HEK293T (cell line): ENCODE results near the gene SMARCAD1.

Source experiments
- CTBP1 ChIP-seq: fragments of 450-650 bp; IDR thresholded peaks from 2 replicates; pipeline ENCODE4 v1.6.1; 2016; ENCODE audit warnings: borderline replicate concordance
- ELF4 ChIP-seq: fragments of 450-650 bp; IDR thresholded peaks from 2 replicates; pipeline ENCODE4 v1.6.1; 2017; ENCODE audit warnings: antibody characterized with exemption
- FOXA1 ChIP-seq: fragments of 450-650 bp; IDR thresholded peaks from 2 replicates; pipeline ENCODE4 v1.6.1; 2016; ENCODE audit warnings: mild to moderate bottlenecking
- FOXM1 ChIP-seq: fragments of 450-650 bp; IDR thresholded peaks from 2 replicates; pipeline ENCODE4 v1.6.1; 2017; ENCODE audit warnings: mild to moderate bottlenecking, borderline replicate concordance
- HDGF ChIP-seq: fragments of 450-650 bp; IDR thresholded peaks from 2 replicates; pipeline ENCODE4 v1.6.1; 2017; ENCODE audit warnings: antibody characterized with exemption, borderline replicate concordance
- L3MBTL2 ChIP-seq: fragments of 450-650 bp; conservative IDR thresholded peaks from 2 replicates; pipeline ENCODE4 v1.6.1; 2016; ENCODE audit warnings: mild to moderate bottlenecking
- LEF1 ChIP-seq: fragments of 450-650 bp; IDR thresholded peaks from 2 replicates; pipeline ENCODE4 v1.6.1; 2017; ENCODE audit warnings: mild to moderate bottlenecking, borderline replicate concordance
- NFRKB ChIP-seq: fragments of 450-650 bp; IDR thresholded peaks from 2 replicates; pipeline ENCODE4 v1.6.1; 2016; ENCODE audit warnings: mild to moderate bottlenecking, moderate library complexity
- SP1 ChIP-seq: fragments of 450-650 bp; IDR thresholded peaks from 2 replicates; pipeline ENCODE4 v1.6.1; 2017
- SUZ12 ChIP-seq: fragments of 450-650 bp; IDR thresholded peaks from 2 replicates; pipeline ENCODE4 v1.6.1; 2016; ENCODE audit warnings: mild to moderate bottlenecking
- TARDBP ChIP-seq: fragments of 450-650 bp; IDR thresholded peaks from 2 replicates; pipeline ENCODE4 v1.6.1; 2016

DNA sequence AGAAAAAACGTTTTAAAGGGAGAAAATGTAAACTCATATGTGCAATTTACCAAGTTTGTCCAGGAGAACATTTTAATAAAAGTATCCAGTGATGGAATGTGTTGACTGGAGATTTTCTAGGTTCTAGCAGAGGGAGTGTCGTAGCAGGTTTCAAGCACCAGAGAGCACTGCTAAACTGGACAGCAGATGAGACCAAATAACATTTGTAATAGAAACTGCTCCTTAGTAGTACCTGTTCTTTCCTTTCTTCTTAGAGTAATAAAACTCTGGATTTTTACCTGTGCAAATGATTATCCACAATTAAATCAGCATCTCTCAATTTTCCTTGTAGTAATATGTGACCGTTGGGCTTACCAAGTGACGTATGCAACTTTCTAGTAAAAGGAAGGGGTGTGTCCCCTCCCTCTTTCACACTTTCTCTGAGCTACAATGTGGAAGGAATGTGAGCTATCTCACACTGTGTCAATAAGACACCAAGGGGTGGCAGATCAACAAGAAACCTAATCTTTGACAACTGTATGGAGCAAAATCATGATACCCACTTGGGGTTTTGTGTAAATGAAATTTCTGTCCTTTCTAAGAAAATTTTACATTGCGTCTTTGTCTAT, 125.4 kb downstream of the SMARCAD1 start:
- TF ChIP-seq ELF4 (no peak), SUZ12 (no peak), LEF1 (no peak), HDGF (no peak), L3MBTL2 (no peak), CTBP1 (no peak), SP1 (no peak), FOXM1 (no peak), FOXA1 (no peak), NFRKB (no peak), TARDBP (no peak)
